IMR-90 (cell line): Measurements from ENCODE around the gene FPR3. TPM values are rescaled to one million over a fixed set of nuclear protein-coding genes. Genes with fewer than 3 reads are reported as not detected.

Source experiments
- ATAC-seq: fragments of 200-7000 bp; cut with Tn5 transposase; 2 replicates; pipeline ENCODE4 v1.9.1; 2020; ENCODE audit warnings: low read depth, mild to moderate bottlenecking, moderate library complexity
- BruUV-seq: library from RNA; stranded (reverse); fragments of 400-500 nt; replicated peaks from 2 replicates; lab custom pipeline; 2021; lab: Mats Ljungman, UMichigan
- CTCF ChIA-PET: fragments of 300-600 bp; formaldehyde crosslinking; extraction: SDS; loops from one replicate; lab custom pipeline; 2021; ENCODE audit warnings: antibody characterized with exemption; lab: Yijun Ruan, JAX
- POLR2A ChIA-PET: fragments of 300-600 bp; sonication (Branson Sonifier 250); formaldehyde crosslinking; loops from one replicate; lab custom pipeline; 2022; ENCODE audit warnings: antibody characterized with exemption; ENCODE audit not compliant: unreplicated experiment; lab: Charles Lee
- DNase-seq: peaks from one replicate; pipeline ENCODE4 v3.0.0; 2013
- H2AFZ ChIP-seq: replicated peaks from 2 replicates; pipeline ENCODE3; 2013; ENCODE audit warnings: low read length, mild to moderate bottlenecking; ENCODE audit not compliant: poor library complexity
- H2AK5ac ChIP-seq: 2 replicates; pipeline ENCODE4 v1.6.1; 2013; ENCODE audit warnings: low read depth, low read length, inconsistent platforms
- H2AK9ac ChIP-seq: replicated peaks from 2 replicates; pipeline ENCODE3; 2013; ENCODE audit warnings: mild to moderate bottlenecking, low read depth, low read length, moderate library complexity; ENCODE audit not compliant: poor library complexity
- H2BK120ac ChIP-seq: 2 replicates; pipeline ENCODE4 v1.6.1; 2013; ENCODE audit warnings: low read depth, low read length, inconsistent platforms
- H2BK15ac ChIP-seq: 3 replicates; pipeline ENCODE4 v1.6.1; 2013; ENCODE audit warnings: low read depth, low read length, inconsistent platforms
- H2BK20ac ChIP-seq: 2 replicates; pipeline ENCODE4 v1.6.1; 2013; ENCODE audit warnings: low read depth, mild to moderate bottlenecking, inconsistent platforms, low read length, moderate library complexity
- H2BK5ac ChIP-seq: 2 replicates; pipeline ENCODE4 v1.6.1; 2013; ENCODE audit warnings: mild to moderate bottlenecking, low read depth, low read length, inconsistent platforms; ENCODE audit not compliant: poor library complexity, severe bottlenecking
- H3K14ac ChIP-seq: replicated peaks from 2 replicates; pipeline ENCODE4 v1.6.1; 2013; ENCODE audit warnings: low read depth, low read length, inconsistent platforms
- H3K18ac ChIP-seq: 2 replicates; pipeline ENCODE4 v1.6.1; 2013; ENCODE audit warnings: low read depth, low read length, control low read depth
- H3K23ac ChIP-seq: 2 replicates; pipeline ENCODE4 v1.6.1; 2013; ENCODE audit warnings: low read depth, low read length, inconsistent platforms
- H3K27ac ChIP-seq: 2 replicates; pipeline ENCODE4 v1.5.1; 2013; ENCODE audit warnings: mild to moderate bottlenecking, control low read depth, low read length; ENCODE audit not compliant: insufficient read depth
- H3K27me3 ChIP-seq: 2 replicates; pipeline ENCODE4 v1.6.1; 2013; ENCODE audit warnings: low read length; ENCODE audit not compliant: control insufficient read depth, insufficient read depth
- H3K36me3 ChIP-seq: 2 replicates; pipeline ENCODE4 v1.6.1; 2013; ENCODE audit warnings: low read length, mixed read lengths; ENCODE audit not compliant: control insufficient read depth, insufficient read depth
- H3K4ac ChIP-seq: 2 replicates; pipeline ENCODE4 v1.6.1; 2013; ENCODE audit warnings: low read depth, low read length, inconsistent platforms
- H3K4me1 ChIP-seq: 2 replicates; pipeline ENCODE4 v1.6.1; 2013; ENCODE audit warnings: low read length, mixed read lengths; ENCODE audit not compliant: control insufficient read depth, insufficient read depth
- H3K4me2 ChIP-seq: 2 replicates; pipeline ENCODE4 v1.6.1; 2013; ENCODE audit warnings: low read depth, mild to moderate bottlenecking, control low read depth, low read length, moderate library complexity
- H3K4me3 ChIP-seq: 2 replicates; pipeline ENCODE4 v1.5.1; 2013; ENCODE audit warnings: low read depth, mild to moderate bottlenecking, control low read depth, low read length, moderate library complexity; ENCODE audit not compliant: insufficient read depth
- H3K56ac ChIP-seq: 2 replicates; pipeline ENCODE4 v1.6.1; 2013; ENCODE audit warnings: low read length, inconsistent platforms; ENCODE audit not compliant: insufficient read depth; ENCODE audit errors: extremely low read depth
- H3K79me1 ChIP-seq, 2 experiments: 2 replicates each; pipeline ENCODE4 v1.6.1; 2013; ENCODE audit warnings: low read length in 2 of 2, inconsistent platforms in 1 of 2, low read depth in 1 of 2
- H3K9ac ChIP-seq: 2 replicates; pipeline ENCODE4 v1.6.1; 2013; ENCODE audit warnings: low read depth, low read length, control low read depth
- H3K9me1 ChIP-seq: 2 replicates; pipeline ENCODE4 v1.6.1; 2013; ENCODE audit warnings: low read length, inconsistent platforms; ENCODE audit not compliant: insufficient read depth
- H3K9me3 ChIP-seq: 2 replicates; pipeline ENCODE4 v1.6.1; 2013; ENCODE audit warnings: low read length; ENCODE audit not compliant: control insufficient read depth, insufficient read depth
- H4K20me1 ChIP-seq: 2 replicates; pipeline ENCODE4 v1.6.1; 2013; ENCODE audit warnings: low read length, inconsistent platforms; ENCODE audit not compliant: insufficient read depth
- H4K5ac ChIP-seq: 2 replicates; pipeline ENCODE4 v1.6.1; 2013; ENCODE audit warnings: mild to moderate bottlenecking, low read depth, low read length, control low read depth
- H4K8ac ChIP-seq, 2 experiments: 2 replicates each; pipeline ENCODE4 v1.6.1; 2013; ENCODE audit warnings: low read depth in 2 of 2, low read length in 2 of 2, control low read depth in 1 of 2, inconsistent platforms in 1 of 2
- H4K91ac ChIP-seq: 2 replicates; pipeline ENCODE4 v1.6.1; 2013; ENCODE audit warnings: low read depth, low read length, inconsistent platforms; ENCODE audit not compliant: insufficient read depth
- BHLHE40 ChIP-seq: fragments of 150-350 bp; IDR thresholded peaks from 2 replicates; pipeline ENCODE4 v1.6.1; 2016; ENCODE audit warnings: mild to moderate bottlenecking, low read depth, low read length
- CEBPB ChIP-seq: IDR thresholded peaks from 2 replicates; pipeline ENCODE4 v1.6.1; 2012; ENCODE audit warnings: low read depth, low read length, improper control_type of control experiment
- CHD1 ChIP-seq: IDR thresholded peaks from 2 replicates; pipeline ENCODE4 v1.6.1; 2012; ENCODE audit warnings: low read depth, low read length, improper control_type of control experiment
- FOS ChIP-seq: fragments of 150-350 bp; IDR thresholded peaks from 2 replicates; pipeline ENCODE4 v1.6.1; 2016; ENCODE audit warnings: low read depth, low read length
- MAFK ChIP-seq: IDR thresholded peaks from 2 replicates; pipeline ENCODE4 v1.6.1; 2012; ENCODE audit warnings: low read depth, low read length, improper control_type of control experiment
- MAZ ChIP-seq: IDR thresholded peaks from 2 replicates; pipeline ENCODE4 v1.6.1; 2012; ENCODE audit warnings: low read depth, mild to moderate bottlenecking, low read length, improper control_type of control experiment, moderate library complexity, borderline replicate concordance
- MXI1 ChIP-seq: IDR thresholded peaks from 2 replicates; pipeline ENCODE4 v1.6.1; 2012; ENCODE audit warnings: low read depth, mild to moderate bottlenecking, low read length, moderate library complexity, borderline replicate concordance
- NFE2L2 ChIP-seq: fragments of 150-350 bp; IDR thresholded peaks from 2 replicates; pipeline ENCODE4 v1.6.1; 2016; ENCODE audit warnings: low read depth, mild to moderate bottlenecking, low read length
- POLR2A ChIP-seq: IDR thresholded peaks from 2 replicates; pipeline ENCODE4 v1.6.1; 2012; ENCODE audit warnings: mild to moderate bottlenecking, low read depth, low read length
- RAD21 ChIP-seq: IDR thresholded peaks from 2 replicates; pipeline ENCODE4 v1.6.1; 2012; ENCODE audit warnings: low read length, improper control_type of control experiment
- RCOR1 ChIP-seq: IDR thresholded peaks from 2 replicates; pipeline ENCODE4 v1.6.1; 2012; ENCODE audit warnings: mild to moderate bottlenecking, low read length, improper control_type of control experiment; ENCODE audit not compliant: insufficient replicate concordance
- RFX5 ChIP-seq: IDR thresholded peaks from 2 replicates; pipeline ENCODE4 v1.8.0; 2012; ENCODE audit warnings: low read depth, mild to moderate bottlenecking, low read length, moderate library complexity
- SMC3 ChIP-seq: fragments of 150-350 bp; IDR thresholded peaks from 2 replicates; pipeline ENCODE4 v1.6.1; 2016; ENCODE audit warnings: low read depth, mild to moderate bottlenecking, antibody characterized with exemption, low read length, moderate library complexity
- USF2 ChIP-seq: fragments of 150-350 bp; IDR thresholded peaks from 2 replicates; pipeline ENCODE4 v1.6.1; 2017; ENCODE audit warnings: mild to moderate bottlenecking, antibody characterized with exemption, low read length, low read depth
- WGBS, 2 experiments: methylation state at CpG; one replicate each; pipeline versions ENCODE4 v1.1.5 to v1.1.7; 2013; ENCODE audit warnings: missing lambda C conversion rate in 2 of 2; ENCODE audit not compliant: insufficient read length in 1 of 2; ENCODE audit errors: extremely low coverage in 2 of 2; 5-methylcytosine and 5-hydroxymethylcytosine counted together
- dilution Hi-C: fragments of 300-500 bp; cut with HindIII; formaldehyde crosslinking; loops from one replicate; pipeline ENCODE4 v1.14.3; 2018; ENCODE audit warnings: low sequenced_read_pairs; ENCODE audit not compliant: unreplicated experiment
- in situ Hi-C: fragments of 300-500 bp; cut with MboI; formaldehyde crosslinking; loops from 3 replicates; pipeline ENCODE4 v1.14.3; 2019; ENCODE audit warnings: low sequenced_read_pairs, inconsistent platforms, mixed read lengths
- intact Hi-C: fragments of 100-400 bp; cut with micrococcal nuclease; formaldehyde crosslinking; loops from 2 replicates; pipeline ENCODE4 v1.10.0; 2022
- polyA plus RNA-seq, 3 experiments: library from polyadenylated mRNA; depleted of rRNA; stranded (reverse); fragments of >200 nt; gene quantifications; 2 replicates each; pipeline ENCODE4 v1.2.3, GENCODE V29; 2012; ENCODE audit warnings: low replicate concordance in 1 of 3
- total RNA-seq: library from RNA; depleted of rRNA; stranded (reverse); fragments of >200 nt; gene quantifications from 2 replicates; pipeline ENCODE4 v1.2.3, GENCODE V29; 2012
- TF ChIP-seq, protein P1 (sequence below): fragments of 150-350 bp; IDR thresholded peaks from 2 replicates; pipeline ENCODE4 v1.6.1; 2016; ENCODE audit warnings: low read depth, mild to moderate bottlenecking, low read length, moderate library complexity, borderline replicate concordance
- TF ChIP-seq, protein P2 (sequence below): conservative IDR thresholded peaks from 2 replicates; pipeline ENCODE4 v1.5.1; 2012; ENCODE audit warnings: mild to moderate bottlenecking, low read depth, low read length, improper control_type of control experiment

Gene FPR3
- total and polyA plus RNA-seq, 2 of the 4 experiments (the other 2 are of a cell fraction), result not detected

- Histone ChIP-seq H2AFZ (no peak overlapping the region), H2AK5ac (no peak overlapping the region), H3K56ac (no peak overlapping the region), H3K4ac (no peak overlapping the region), H3K4me1 (no peaks in the 10 kb centered on the region), H3K4me2 (no peak overlapping the region), H3K18ac (no peak overlapping the region), H3K27ac (no peak overlapping the region), H2AK9ac (no peak overlapping the region), H4K5ac (no peak overlapping the region), H2BK20ac (no peak overlapping the region), H3K23ac (no peak overlapping the region), H2BK15ac (no peak overlapping the region), H3K9me3 (peaks cover 13% of the 10 kb centered on the region; the same call in 1 of the 2 replicates), H2BK5ac (no peak overlapping the region), H3K27me3 (no peaks in the 10 kb centered on the region), H3K14ac (no peak overlapping the region), H3K9me1 (no peaks in the 10 kb centered on the region), H2BK120ac (no peak overlapping the region), H4K20me1 (no peaks in the 10 kb centered on the region), H4K91ac (no peak overlapping the region), H3K36me3 (no peaks in the 10 kb centered on the region), H3K79me1 (no peaks in the 10 kb centered on the region), H3K4me3 (no peak overlapping the region), H4K8ac (no peak overlapping the region), H3K9ac (no peak overlapping the region)
- intact Hi-C loops, result no loop called here
- ChIA-PET CTCF (no interaction called here), POLR2A (no interaction called here)
- dilution Hi-C loops, result no loop called here
- TF ChIP-seq MXI1, result no peak
- TF ChIP-seq RFX5, result no peak
- TF ChIP-seq RAD21, result no peak
- no peak for TF ChIP-seq MAZ
- TF ChIP-seq POLR2A, result no peak
- TF ChIP-seq CEBPB, result no peak
- TF ChIP-seq NFE2L2, result no peak
- TF ChIP-seq, protein P1, sequence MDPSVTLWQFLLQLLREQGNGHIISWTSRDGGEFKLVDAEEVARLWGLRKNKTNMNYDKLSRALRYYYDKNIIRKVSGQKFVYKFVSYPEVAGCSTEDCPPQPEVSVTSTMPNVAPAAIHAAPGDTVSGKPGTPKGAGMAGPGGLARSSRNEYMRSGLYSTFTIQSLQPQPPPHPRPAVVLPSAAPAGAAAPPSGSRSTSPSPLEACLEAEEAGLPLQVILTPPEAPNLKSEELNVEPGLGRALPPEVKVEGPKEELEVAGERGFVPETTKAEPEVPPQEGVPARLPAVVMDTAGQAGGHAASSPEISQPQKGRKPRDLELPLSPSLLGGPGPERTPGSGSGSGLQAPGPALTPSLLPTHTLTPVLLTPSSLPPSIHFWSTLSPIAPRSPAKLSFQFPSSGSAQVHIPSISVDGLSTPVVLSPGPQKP, result no peak
- TF ChIP-seq BHLHE40, result no peak
- no peak for TF ChIP-seq FOS
- TF ChIP-seq MAFK, result no peak
- no peak for TF ChIP-seq SMC3
- TF ChIP-seq, protein P2, sequence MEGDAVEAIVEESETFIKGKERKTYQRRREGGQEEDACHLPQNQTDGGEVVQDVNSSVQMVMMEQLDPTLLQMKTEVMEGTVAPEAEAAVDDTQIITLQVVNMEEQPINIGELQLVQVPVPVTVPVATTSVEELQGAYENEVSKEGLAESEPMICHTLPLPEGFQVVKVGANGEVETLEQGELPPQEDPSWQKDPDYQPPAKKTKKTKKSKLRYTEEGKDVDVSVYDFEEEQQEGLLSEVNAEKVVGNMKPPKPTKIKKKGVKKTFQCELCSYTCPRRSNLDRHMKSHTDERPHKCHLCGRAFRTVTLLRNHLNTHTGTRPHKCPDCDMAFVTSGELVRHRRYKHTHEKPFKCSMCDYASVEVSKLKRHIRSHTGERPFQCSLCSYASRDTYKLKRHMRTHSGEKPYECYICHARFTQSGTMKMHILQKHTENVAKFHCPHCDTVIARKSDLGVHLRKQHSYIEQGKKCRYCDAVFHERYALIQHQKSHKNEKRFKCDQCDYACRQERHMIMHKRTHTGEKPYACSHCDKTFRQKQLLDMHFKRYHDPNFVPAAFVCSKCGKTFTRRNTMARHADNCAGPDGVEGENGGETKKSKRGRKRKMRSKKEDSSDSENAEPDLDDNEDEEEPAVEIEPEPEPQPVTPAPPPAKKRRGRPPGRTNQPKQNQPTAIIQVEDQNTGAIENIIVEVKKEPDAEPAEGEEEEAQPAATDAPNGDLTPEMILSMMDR, result no peak
- TF ChIP-seq CHD1, result no peak
- no peak for TF ChIP-seq RCOR1
- TF ChIP-seq USF2, result no peak
- WGBS, 2 experiments, result no CpG with 5 or more reads among the region's 2 CpGs
- BruUV-seq, result no TSS peak
- in situ Hi-C loops, result no loop called here
- DNase-seq (no peak), ATAC-seq (no peak)
Observed at GRCh38 chr19:51822325-51822724, 27.4 kb downstream of the FPR3 start.
